ENCODE results near the gene MEGF11.

DNA sequence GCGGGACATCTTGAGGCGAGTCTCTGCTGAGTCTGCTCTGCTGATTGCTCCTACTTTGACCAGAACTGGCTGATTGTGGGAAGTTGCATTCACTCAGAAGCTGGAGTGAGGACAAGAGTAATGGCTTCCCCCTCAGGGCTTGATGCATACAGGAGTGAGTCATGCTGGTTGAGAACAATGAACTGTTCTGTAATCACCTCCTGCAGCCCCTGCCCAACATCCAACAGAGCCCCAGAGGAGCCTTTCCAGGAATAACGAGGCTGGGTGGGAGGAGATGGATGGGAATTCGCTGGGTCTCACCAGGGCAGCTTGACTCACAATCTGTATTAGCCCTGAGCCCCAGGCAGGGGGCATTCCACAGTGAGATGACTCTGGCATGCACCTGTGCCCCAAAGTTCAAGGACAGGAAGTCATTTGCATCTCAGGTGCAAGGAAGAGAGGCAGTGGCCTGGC, 299.2 kb downstream of the MEGF11 start:
- TF ChIP-seq POLR2A (IDR thresholded peaks at IDR 0.05): no peak
- TF ChIP-seq, protein P1, sequence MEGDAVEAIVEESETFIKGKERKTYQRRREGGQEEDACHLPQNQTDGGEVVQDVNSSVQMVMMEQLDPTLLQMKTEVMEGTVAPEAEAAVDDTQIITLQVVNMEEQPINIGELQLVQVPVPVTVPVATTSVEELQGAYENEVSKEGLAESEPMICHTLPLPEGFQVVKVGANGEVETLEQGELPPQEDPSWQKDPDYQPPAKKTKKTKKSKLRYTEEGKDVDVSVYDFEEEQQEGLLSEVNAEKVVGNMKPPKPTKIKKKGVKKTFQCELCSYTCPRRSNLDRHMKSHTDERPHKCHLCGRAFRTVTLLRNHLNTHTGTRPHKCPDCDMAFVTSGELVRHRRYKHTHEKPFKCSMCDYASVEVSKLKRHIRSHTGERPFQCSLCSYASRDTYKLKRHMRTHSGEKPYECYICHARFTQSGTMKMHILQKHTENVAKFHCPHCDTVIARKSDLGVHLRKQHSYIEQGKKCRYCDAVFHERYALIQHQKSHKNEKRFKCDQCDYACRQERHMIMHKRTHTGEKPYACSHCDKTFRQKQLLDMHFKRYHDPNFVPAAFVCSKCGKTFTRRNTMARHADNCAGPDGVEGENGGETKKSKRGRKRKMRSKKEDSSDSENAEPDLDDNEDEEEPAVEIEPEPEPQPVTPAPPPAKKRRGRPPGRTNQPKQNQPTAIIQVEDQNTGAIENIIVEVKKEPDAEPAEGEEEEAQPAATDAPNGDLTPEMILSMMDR (IDR thresholded peaks at IDR 0.05): no peak
